BE2C (cell line): ENCODE measurements around the gene HERC5.
"Not testable (repeated sequence)": the region's sequence is repeated elsewhere in the genome, so short reads cannot be mapped to it uniquely, and the experiment has no call there.

Source experiments
- DNase-seq: peaks from one replicate; pipeline ENCODE4 v3.0.0-alpha.2; 2020
- H3K27me3 ChIP-seq: fragments of 250-450 bp; sonication (Bioruptor Pico); 2 replicates; pipeline ENCODE4 v1.5.1; 2020; ENCODE audit warnings: mild to moderate bottlenecking
- H3K36me3 ChIP-seq: fragments of 250-450 bp; sonication (Bioruptor Pico); 2 replicates; pipeline ENCODE4 v1.5.1; 2020; ENCODE audit warnings: mild to moderate bottlenecking
- H3K4me1 ChIP-seq: fragments of 250-450 bp; sonication (Bioruptor Pico); 2 replicates; pipeline ENCODE4 v1.5.1; 2020
- H3K4me3 ChIP-seq: 2 replicates; pipeline ENCODE4 v1.5.1; 2011; ENCODE audit warnings: low read depth, low read length
- H3K9me3 ChIP-seq: fragments of 250-450 bp; sonication (Bioruptor Pico); 2 replicates; pipeline ENCODE4 v1.5.1; 2020
- TF ChIP-seq, protein P1 (sequence below): IDR thresholded peaks from 2 replicates; pipeline ENCODE4 v1.5.1; 2012; ENCODE audit warnings: mild to moderate bottlenecking, low read depth, low read length

The HERC5 gene

DNA sequence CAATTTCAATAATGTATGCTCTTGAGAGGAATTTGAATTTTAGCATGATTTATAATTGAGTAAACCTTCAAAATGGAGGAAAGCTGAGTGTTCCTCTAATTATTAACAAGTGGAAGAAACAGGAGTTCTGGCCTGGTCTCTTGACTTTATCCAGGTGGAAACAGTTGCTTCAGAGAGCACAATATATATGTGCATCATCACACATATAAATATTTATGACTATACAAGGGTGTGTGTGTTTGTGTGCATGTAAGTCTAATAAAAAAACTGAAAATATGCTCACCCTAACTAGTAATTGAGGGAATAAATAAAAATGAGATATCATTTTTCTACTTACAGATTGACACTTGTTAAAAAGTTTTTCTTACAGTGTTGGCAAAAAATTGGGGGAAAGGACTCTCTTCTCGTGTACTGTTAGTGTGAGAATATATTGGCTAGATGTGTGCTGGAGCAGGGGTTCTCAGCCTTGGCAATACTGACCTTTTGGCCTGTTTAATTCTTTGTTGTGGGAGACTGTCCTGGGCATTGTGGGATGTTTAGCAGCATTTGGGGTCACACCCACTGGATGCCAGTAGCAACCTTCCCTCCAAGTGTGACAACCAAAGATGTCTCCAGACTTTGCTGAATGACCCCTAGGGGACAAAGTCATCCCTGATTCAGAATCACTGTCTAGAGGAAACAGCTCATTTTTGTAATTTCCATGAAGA is 20.8 kb upstream of the HERC5 start:
- TF ChIP-seq, protein P1, sequence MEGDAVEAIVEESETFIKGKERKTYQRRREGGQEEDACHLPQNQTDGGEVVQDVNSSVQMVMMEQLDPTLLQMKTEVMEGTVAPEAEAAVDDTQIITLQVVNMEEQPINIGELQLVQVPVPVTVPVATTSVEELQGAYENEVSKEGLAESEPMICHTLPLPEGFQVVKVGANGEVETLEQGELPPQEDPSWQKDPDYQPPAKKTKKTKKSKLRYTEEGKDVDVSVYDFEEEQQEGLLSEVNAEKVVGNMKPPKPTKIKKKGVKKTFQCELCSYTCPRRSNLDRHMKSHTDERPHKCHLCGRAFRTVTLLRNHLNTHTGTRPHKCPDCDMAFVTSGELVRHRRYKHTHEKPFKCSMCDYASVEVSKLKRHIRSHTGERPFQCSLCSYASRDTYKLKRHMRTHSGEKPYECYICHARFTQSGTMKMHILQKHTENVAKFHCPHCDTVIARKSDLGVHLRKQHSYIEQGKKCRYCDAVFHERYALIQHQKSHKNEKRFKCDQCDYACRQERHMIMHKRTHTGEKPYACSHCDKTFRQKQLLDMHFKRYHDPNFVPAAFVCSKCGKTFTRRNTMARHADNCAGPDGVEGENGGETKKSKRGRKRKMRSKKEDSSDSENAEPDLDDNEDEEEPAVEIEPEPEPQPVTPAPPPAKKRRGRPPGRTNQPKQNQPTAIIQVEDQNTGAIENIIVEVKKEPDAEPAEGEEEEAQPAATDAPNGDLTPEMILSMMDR: no peak
- Histone ChIP-seq H3K27me3 (no peaks in the 10 kb centered on the region), H3K4me1 (no peaks in the 10 kb centered on the region), H3K36me3 (no peaks in the 10 kb centered on the region), H3K4me3 (no peak overlapping the region), H3K9me3 (no peaks in the 10 kb centered on the region)
- no peak for DNase-seq

DNA sequence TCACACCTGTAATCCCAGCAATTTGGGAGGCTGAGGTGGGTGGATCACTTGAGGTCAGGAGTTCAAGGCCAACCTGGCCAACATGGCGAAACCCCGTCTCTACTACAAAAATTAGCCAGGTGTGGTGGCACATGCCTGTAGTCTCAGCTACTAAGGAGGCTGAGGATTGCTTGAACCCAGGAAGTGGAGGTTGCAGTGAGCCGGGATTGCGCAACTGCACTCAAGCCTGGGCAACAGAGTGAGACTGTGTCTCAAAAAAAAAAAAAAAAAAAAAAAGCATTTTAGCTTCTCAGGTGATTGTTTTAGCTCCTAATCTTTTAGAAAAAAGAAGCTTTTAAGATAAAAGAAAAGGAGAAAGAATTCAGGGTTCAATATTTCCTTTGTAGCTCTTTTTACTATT is 19.0 kb upstream of the HERC5 start:
- not testable (repeated sequence) for H3K9me3 ChIP-seq, DNase-seq, H3K36me3 ChIP-seq, H3K4me1 ChIP-seq, H3K4me3 ChIP-seq, H3K27me3 ChIP-seq

DNA sequence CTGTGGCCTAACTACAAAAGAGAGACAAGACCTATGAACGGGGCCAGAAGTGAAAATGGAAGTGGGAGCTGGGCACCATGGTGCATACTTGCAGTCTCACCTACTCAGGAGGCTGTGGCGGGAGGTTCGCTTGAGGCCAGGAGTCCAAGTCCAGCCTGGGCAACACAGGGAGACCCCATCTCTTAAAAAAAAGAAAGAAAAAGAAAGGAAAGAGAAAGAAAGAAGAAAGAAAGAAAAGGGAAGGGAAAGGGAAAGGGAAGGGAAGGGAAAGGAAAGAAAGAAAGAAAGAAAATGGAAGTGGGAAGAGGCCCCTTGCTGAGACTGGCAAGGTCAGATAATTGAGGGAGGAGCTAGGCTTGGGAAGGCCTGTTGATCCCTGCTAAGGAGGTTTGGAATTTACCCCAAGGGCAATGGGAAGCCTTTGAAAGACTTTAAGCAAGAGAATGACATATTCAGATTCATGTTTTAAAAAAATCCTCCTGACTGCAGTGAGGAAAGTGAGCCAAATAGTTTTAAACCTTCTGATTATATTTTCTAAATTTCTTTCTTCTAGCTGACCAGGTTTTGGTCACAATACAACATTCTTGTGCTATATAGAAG is 17.7 kb upstream of the HERC5 start:
- no peaks in the 10 kb centered on the region for H3K4me1 ChIP-seq
- no peak overlapping the region for H3K4me3 ChIP-seq
- no peak for DNase-seq
- H3K9me3 ChIP-seq: no peaks in the 10 kb centered on the region
- H3K36me3 ChIP-seq: no peaks in the 10 kb centered on the region
- TF ChIP-seq, protein P1: no peak
- H3K27me3 ChIP-seq: no peaks in the 10 kb centered on the region

DNA sequence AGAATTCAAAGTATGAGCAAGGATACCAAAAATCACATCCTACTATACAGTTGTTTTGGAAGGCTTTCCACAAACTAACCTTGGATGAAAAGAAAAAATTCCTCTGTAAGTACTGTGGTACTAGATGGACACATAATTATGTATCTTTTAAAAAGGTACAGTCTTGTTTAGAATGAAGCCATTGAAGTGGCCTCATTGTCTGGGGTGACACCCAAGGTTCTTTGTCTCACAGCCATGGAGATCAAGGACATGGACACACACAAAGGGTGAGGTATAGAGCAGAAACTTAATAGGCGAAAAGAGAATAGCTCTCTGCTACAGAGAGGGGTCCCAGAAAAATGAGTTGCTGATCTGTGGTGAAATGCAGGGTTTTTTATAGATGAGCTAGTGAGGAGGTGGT is 16.8 kb upstream of the HERC5 start:
- no peak for DNase-seq
- no peaks in the 10 kb centered on the region for H3K27me3 ChIP-seq
- H3K4me1 ChIP-seq: no peaks in the 10 kb centered on the region
- H3K36me3 ChIP-seq: no peaks in the 10 kb centered on the region
- H3K4me3 ChIP-seq: no peak overlapping the region
- H3K9me3 ChIP-seq: no peaks in the 10 kb centered on the region
- TF ChIP-seq, protein P1: no peak

DNA sequence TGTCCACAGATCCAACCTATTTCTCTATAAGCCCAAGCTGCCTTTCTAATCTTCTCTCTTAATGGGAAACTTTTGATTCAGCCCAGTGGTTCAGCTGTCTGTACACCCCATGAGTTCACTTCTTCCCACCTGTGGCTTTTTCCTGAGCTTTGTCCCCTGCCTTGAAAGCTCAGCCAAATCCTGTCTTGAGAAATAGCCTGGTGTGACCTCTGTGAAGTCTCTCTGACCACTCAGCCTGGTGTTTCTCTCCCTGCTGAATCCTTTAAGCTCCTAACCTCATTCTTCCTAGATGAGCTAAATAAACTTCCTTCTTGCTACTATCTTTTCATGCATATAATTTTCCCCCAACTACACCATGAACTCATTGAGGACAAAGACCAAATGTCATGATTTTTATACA is 15.2 kb upstream of the HERC5 start:
- Histone ChIP-seq H3K4me3 (no peak overlapping the region), H3K27me3 (no peaks in the 10 kb centered on the region), H3K4me1 (no peaks in the 10 kb centered on the region)

DNA sequence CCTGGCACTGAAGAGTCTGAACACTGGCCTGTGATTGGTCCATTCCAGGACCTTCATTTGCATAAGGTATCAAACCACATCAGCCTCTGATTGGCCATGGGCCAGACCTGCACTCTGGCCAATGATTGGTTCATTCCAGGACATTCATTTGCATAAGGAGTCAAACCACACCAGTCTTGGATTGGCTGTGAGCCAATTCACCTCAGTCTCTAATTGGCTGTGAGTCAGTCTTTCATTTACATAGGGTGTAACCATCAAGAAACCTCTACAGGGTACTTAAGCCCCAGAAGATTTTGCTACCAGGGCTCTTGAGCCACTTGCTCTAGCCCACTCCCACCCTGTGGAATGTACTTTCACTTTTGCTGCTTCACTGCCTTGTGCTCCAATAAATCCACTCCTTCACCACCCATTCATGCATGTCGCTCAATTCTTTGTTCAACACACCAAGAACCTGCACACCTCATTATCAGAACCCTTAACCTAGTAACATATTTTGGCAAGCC is 14.2 kb upstream of the HERC5 start:
- TF ChIP-seq, protein P1: no peak
- H3K9me3 ChIP-seq: no peaks in the 10 kb centered on the region
- H3K27me3 ChIP-seq: no peaks in the 10 kb centered on the region
- H3K36me3 ChIP-seq: no peaks in the 10 kb centered on the region
- peak; percentile 56 for DNase-seq
- no peak overlapping the region for H3K4me3 ChIP-seq
- H3K4me1 ChIP-seq: no peaks in the 10 kb centered on the region

More for the DNA sequence above, 15.2 kb upstream of the HERC5 start:
- no peaks in the 10 kb centered on the region for H3K36me3 ChIP-seq
- TF ChIP-seq, protein P1: no peak
- H3K9me3 ChIP-seq: no peaks in the 10 kb centered on the region
- no peak for DNase-seq
